DND-41 (cell line): ENCODE data around the gene NPHP4.

Experiments
- EZH2 ChIP-seq: IDR thresholded peaks from 3 replicates; pipeline ENCODE4 v1.6.1; 2012; ENCODE audit warnings: borderline replicate concordance, low read depth, mild to moderate bottlenecking, moderate library complexity, low read length, inconsistent platforms; ENCODE audit not compliant: severe bottlenecking
- TF ChIP-seq, protein P1 (sequence below): IDR thresholded peaks from 2 replicates; pipeline ENCODE4 v1.5.1; 2012; ENCODE audit warnings: borderline replicate concordance, low read length, moderate library complexity, mild to moderate bottlenecking; ENCODE audit not compliant: poor library complexity, severe bottlenecking; ENCODE audit errors: extremely low read depth

DNA sequence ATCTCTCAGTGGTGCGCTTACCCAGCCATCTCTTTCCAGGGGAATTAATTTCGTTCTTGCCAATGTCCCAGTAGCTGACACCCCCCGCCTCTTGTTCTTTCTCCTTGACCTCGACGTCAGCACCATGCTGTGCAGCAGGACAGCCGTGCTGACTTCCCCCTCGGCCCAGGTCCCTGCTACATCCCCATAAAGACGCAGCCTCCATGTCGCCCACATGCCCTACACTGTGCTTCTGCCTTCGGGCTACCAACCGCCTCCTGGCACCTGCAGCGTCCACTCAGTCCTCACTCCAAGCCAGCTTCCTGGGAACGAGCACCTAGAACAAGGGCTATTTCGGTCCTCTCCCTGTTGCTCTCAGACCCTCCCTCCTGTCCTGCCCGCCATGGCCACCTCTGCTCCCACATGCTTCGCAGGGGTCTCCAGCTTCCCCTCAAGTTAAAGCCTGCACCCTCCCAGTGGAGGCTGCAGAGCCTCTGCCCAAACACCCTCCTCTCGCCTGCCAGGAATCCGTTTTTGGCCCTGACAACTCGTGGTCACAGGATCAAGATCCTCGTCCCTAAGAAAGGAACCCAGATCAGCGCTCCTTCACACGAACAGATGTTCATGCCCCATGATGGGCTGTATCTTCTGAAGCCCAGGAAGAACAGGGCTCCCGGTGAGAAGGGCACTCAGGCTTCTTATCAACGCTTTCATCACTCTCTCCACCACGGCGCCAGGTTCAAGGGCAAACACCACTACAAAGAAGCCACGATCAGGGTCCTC is 109.7 kb downstream of the NPHP4 start:
- TF ChIP-seq, protein P1, sequence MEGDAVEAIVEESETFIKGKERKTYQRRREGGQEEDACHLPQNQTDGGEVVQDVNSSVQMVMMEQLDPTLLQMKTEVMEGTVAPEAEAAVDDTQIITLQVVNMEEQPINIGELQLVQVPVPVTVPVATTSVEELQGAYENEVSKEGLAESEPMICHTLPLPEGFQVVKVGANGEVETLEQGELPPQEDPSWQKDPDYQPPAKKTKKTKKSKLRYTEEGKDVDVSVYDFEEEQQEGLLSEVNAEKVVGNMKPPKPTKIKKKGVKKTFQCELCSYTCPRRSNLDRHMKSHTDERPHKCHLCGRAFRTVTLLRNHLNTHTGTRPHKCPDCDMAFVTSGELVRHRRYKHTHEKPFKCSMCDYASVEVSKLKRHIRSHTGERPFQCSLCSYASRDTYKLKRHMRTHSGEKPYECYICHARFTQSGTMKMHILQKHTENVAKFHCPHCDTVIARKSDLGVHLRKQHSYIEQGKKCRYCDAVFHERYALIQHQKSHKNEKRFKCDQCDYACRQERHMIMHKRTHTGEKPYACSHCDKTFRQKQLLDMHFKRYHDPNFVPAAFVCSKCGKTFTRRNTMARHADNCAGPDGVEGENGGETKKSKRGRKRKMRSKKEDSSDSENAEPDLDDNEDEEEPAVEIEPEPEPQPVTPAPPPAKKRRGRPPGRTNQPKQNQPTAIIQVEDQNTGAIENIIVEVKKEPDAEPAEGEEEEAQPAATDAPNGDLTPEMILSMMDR = no peak
- no peak for TF ChIP-seq EZH2
